ENCODE data around the gene ARL8B. TPM values are rescaled to one million over a fixed set of nuclear protein-coding genes. Genes with fewer than 3 reads are reported as not detected.
A peak's percentile ranks its signal among the peaks of the same experiment; 100 is the strongest.

The ARL8B gene
- total and polyA plus RNA-seq, 10 of the 15 experiments (the other 5 are each of a cell fraction or from before 2014, with no cell fraction given), result 22.0 to 80.6 (median 43.7) TPM

GRCh38 chr3:5205165-5205941 is 83.3 kb downstream of the ARL8B start (continued):
- peak; percentile 52 for TF ChIP-seq ATF7 (IDR thresholded peaks at IDR 0.05; ENCODE audit: low read depth)
- TF ChIP-seq NR2F1 (conservative IDR thresholded peaks at IDR 0.05), result peak; percentile 69
- peak; percentile 83 for TF ChIP-seq MTA2 (IDR thresholded peaks at IDR 0.05; ENCODE audit: low read depth)
- peak; percentile 88; the same call in 1 of the 2 replicates for TF ChIP-seq CBX5 (IDR thresholded peaks at IDR 0.05; ENCODE audit: low read depth)
- TF ChIP-seq ZBTB4 (CRISPR knock-in tag; IDR thresholded peaks at IDR 0.05), result no peak

GRCh38 chr3:5210926-5211325 is 88.8 kb downstream of the ARL8B start:
- no peak for TF ChIP-seq ZNF274 (IDR thresholded peaks at IDR 0.05; ENCODE audit: insufficient read depth, insufficient read length)
- no peak for TF ChIP-seq ZNF622 (IDR thresholded peaks at IDR 0.05)
- TF ChIP-seq NBN (IDR thresholded peaks at IDR 0.05), result no peak
- TF ChIP-seq PRDM15 (CRISPR knock-in tag; IDR thresholded peaks at IDR 0.05), result no peak
- Histone ChIP-seq H2AFZ (ENCODE audit: control insufficient read depth, low read depth, low read length) (no peak overlapping the region), H3K4me2 (ENCODE audit: control insufficient read depth, insufficient read depth) (no peak overlapping the region), H3K27me3 (replicated peaks in 1 of 2; ENCODE audit: control insufficient read depth in 2 of 2, insufficient read depth in 2 of 2, low read length in 1 of 2) (no peaks in the 10 kb centered on the region), H3K9ac (ENCODE audit: control insufficient read depth, insufficient read depth, low read length) (no peak overlapping the region), H3K27ac (ENCODE audit: control insufficient read depth, insufficient read depth) (no peak overlapping the region), H3K4me3 (no peak overlapping the region), H3K79me2 (ENCODE audit: control insufficient read depth, insufficient read depth, low read length) (peaks cover 10% of the 10 kb centered on the region), H4K20me1 (ENCODE audit: control insufficient read depth, insufficient read depth) (no peaks in the 10 kb centered on the region), H3K9me3 (replicated peaks; ENCODE audit: control insufficient read depth, insufficient read depth, low read length) (no peaks in the 10 kb centered on the region), H3K36me3 (ENCODE audit: control insufficient read depth in 2 of 2, insufficient read depth in 2 of 2, low read length in 1 of 2) (peaks cover 60 to 75% of the 10 kb centered on the region in 2 experiments), H3K4me1 (ENCODE audit: control insufficient read depth, insufficient read depth, low read length) (no peaks in the 10 kb centered on the region)
- ChIA-PET POLR2A (no interaction called here), SMC1A (ENCODE audit: uncharacterized antibody, unreplicated experiment) (interaction anchor here (2.9 kb wide), 1 partner anchor 72 kb away, joined by 10 read pairs; no protein-coding TSS in a partner anchor), RAD21 (ENCODE audit: unreplicated experiment) (no interaction called here), CTCF (interaction anchor here (1.0 kb wide), 1 partner anchor 33 kb away, joined by 3 read pairs; no protein-coding TSS in a partner anchor)
- intact Hi-C loops (cut with micrococcal nuclease; ENCODE audit: unreplicated experiment), result no loop called here
- FAIRE-seq (no peak), DNase-seq (ENCODE audit: low read depth, low spot score) (no peak), ATAC-seq (no peak)
- 98% methylated on average over 5 of the region's 5 CpGs for WGBS (ENCODE audit: insufficient coverage, insufficient replicate concordance, low lambda C conversion rate, missing lambda C conversion rate)
- in situ Hi-C loops (cut with MboI), result no loop called here
- no TSS peak for BruUV-seq (replicated peaks)

Data from GM12878 (cell line).